ENCODE measurements around the gene SUMF2. TPM values are rescaled to one million over a fixed set of nuclear protein-coding genes. Genes with fewer than 3 reads are reported as not detected.
"Not testable (repeated sequence)": the region's sequence is repeated elsewhere in the genome, so short reads cannot be mapped to it uniquely, and the experiment has no call there.

Gene SUMF2
- total RNA-seq, 4 donors from 2014 or later, result 119 to 170 (median 164) TPM

- 15 to 22% methylated on average over 19 of the region's 19 CpGs for WGBS, 2 donors
Measured at GRCh38 chr7:56074371-56074791, 10.3 kb downstream of the SUMF2 start.

GRCh38 chr7:56077681-56078080, 13.6 kb downstream of the SUMF2 start:
- intact Hi-C loops (cut with DNase I), result loop anchor here (10.0 kb wide), 1 partner anchor 193 kb away; the partner anchor contains the start of gene ZNF713
- TF ChIP-seq POLR2A (IDR thresholded peaks at IDR 0.05), result no peak
- no peak for TF ChIP-seq CTCF (IDR thresholded peaks at IDR 0.05)
- Histone ChIP-seq H3K4me3 (replicated peaks in 1 of 3) (no peak overlapping the region), H3K27me3 (no peaks in the 10 kb centered on the region), H3K4me1 (peaks cover 10 to 12% of the 10 kb centered on the region in 2 donors), H3K27ac (no peak overlapping the region), H3K9me3 (no peaks in the 10 kb centered on the region), H3K36me3 (no peaks in the 10 kb centered on the region)
- 100% methylated on average over 3 of the region's 3 CpGs for WGBS, 2 donors
- no peak for DNase-seq

More at GRCh38 chr7:56074371-56074791, 10.3 kb downstream of the SUMF2 start:
- peak; percentile 97 for DNase-seq
- H3K9me3 ChIP-seq, result no peaks in the 10 kb centered on the region
- peak overlapping the region in 2 of 3 donors; percentile 10 to 40 for H3K27ac ChIP-seq
- peaks cover 0 to 18% of the 10 kb centered on the region in 2 donors for H3K36me3 ChIP-seq
- peaks cover 5 to 8% of the 10 kb centered on the region in 2 donors for H3K4me1 ChIP-seq
- intact Hi-C loops (cut with DNase I), result loop anchor here (10.0 kb wide), 1 partner anchor 190 kb away; the partner anchor contains the start of gene ZNF713
- H3K27me3 ChIP-seq, result no peaks in the 10 kb centered on the region
- no peak overlapping the region for H3K4me3 ChIP-seq (replicated peaks in 1 of 3)
- peak; percentile 65 to 99 (median 94) for TF ChIP-seq CTCF (IDR thresholded peaks at IDR 0.05)
- TF ChIP-seq POLR2A (IDR thresholded peaks at IDR 0.05), result no peak

GRCh38 chr7:56078196-56078595, 14.1 kb downstream of the SUMF2 start:
- Histone ChIP-seq H3K36me3 (no peaks in the 10 kb centered on the region), H3K4me1 (peaks cover 16% of the 10 kb centered on the region in 2 donors), H3K9me3 (no peaks in the 10 kb centered on the region), H3K4me3 (replicated peaks in 1 of 3) (no peak overlapping the region), H3K27me3 (no peaks in the 10 kb centered on the region), H3K27ac (no peak overlapping the region)
- DNase-seq, result no peak
- intact Hi-C loops (cut with DNase I), result loop anchor here (10.0 kb wide), 1 partner anchor 193 kb away; the partner anchor contains the start of gene ZNF713
- 92 to 94% methylated on average over 8 to 16 of the region's 16 CpGs for WGBS, 2 donors
- TF ChIP-seq POLR2A (IDR thresholded peaks at IDR 0.05) (no peak), CTCF (IDR thresholded peaks at IDR 0.05) (no peak)

GRCh38 chr7:56079450-56080185, 15.5 kb downstream of the SUMF2 start:
- TF ChIP-seq CTCF (IDR thresholded peaks at IDR 0.05) (peak in 3 of 6 experiments; percentile 33 to 61 (median 37)), POLR2A (IDR thresholded peaks at IDR 0.05) (no peak)
- 60 to 61% methylated on average over 12 of the region's 12 CpGs for WGBS, 2 donors
- Histone ChIP-seq H3K27ac (peak overlapping the region in 2 of 3 donors; percentile 52 to 73), H3K4me1 (peaks cover 18 to 20% of the 10 kb centered on the region in 2 donors), H3K36me3 (no peaks in the 10 kb centered on the region), H3K4me3 (replicated peaks in 1 of 3) (no peak overlapping the region), H3K9me3 (no peaks in the 10 kb centered on the region), H3K27me3 (no peaks in the 10 kb centered on the region)
- peak; percentile 50 to 71 for DNase-seq
- intact Hi-C loops (cut with DNase I), result loop anchor here (10.0 kb wide), 1 partner anchor 195 kb away; the partner anchor contains the start of gene ZNF713

GRCh38 chr7:56080726-56081435, 16.8 kb downstream of the SUMF2 start:
- H3K4me3 ChIP-seq (replicated peaks in 1 of 3); DNase-seq; H3K27ac ChIP-seq; H3K36me3 ChIP-seq; H3K9me3 ChIP-seq; intact Hi-C loops (cut with DNase I); H3K27me3 ChIP-seq: not testable (repeated sequence)
- 94 to 96% methylated on average over 6 to 20 of the region's 28 CpGs for WGBS, 2 donors
- peaks cover 17 to 20% of the 10 kb centered on the region in 2 donors for H3K4me1 ChIP-seq

Measured in thyroid gland (tissue), 4 donors.